Panc1 (cell line): ENCODE measurements around the gene IGF2R. TPM values are rescaled to one million over a fixed set of nuclear protein-coding genes. Genes with fewer than 3 reads are reported as not detected.

Experiments used
- ATAC-seq: fragments of 200-7000 bp; cut with Tn5 transposase; 2 replicates; pipeline ENCODE4 v1.9.1; 2020; ENCODE audit warnings: mild to moderate bottlenecking, moderate library complexity
- BruUV-seq: library from RNA; stranded (reverse); fragments of 400-500 nt; replicated peaks from 2 replicates; lab custom pipeline; 2021; lab: Mats Ljungman, UMichigan
- CTCF ChIA-PET: fragments of 300-600 bp; sonication (Branson Sonifier 250); formaldehyde crosslinking; loops from one replicate; lab custom pipeline; 2022; ENCODE audit warnings: antibody characterized with exemption; lab: Charles Lee
- POLR2A ChIA-PET: fragments of 300-600 bp; sonication (Branson Sonifier 250); formaldehyde crosslinking; loops from one replicate; lab custom pipeline; 2022; ENCODE audit warnings: antibody characterized with exemption; lab: Charles Lee
- DNase-seq: peaks from one replicate; pipeline ENCODE4 v3.0.0-alpha.2; 2010; ENCODE audit warnings: low read depth, low spot score
- H3K27ac ChIP-seq: 2 replicates; pipeline ENCODE4 v1.5.1; 2011; ENCODE audit warnings: mild to moderate bottlenecking, low read length, inconsistent platforms
- H3K27me3 ChIP-seq: fragments of 200-500 bp; sonication (Bioruptor generic); 2 replicates; pipeline ENCODE4 v1.6.0; 2014; ENCODE audit warnings: low read length, inconsistent platforms; ENCODE audit not compliant: control insufficient read depth, insufficient read depth
- H3K36me3 ChIP-seq: fragments of 200-500 bp; sonication (Bioruptor generic); 2 replicates; pipeline ENCODE4 v1.5.1; 2014; ENCODE audit warnings: inconsistent platforms, mild to moderate bottlenecking, low read length, moderate library complexity; ENCODE audit not compliant: control insufficient read depth, insufficient read depth
- H3K4me1 ChIP-seq: 2 replicates; pipeline ENCODE4 v1.5.1; 2011; ENCODE audit warnings: inconsistent platforms, mild to moderate bottlenecking, low read length, moderate library complexity; ENCODE audit not compliant: control insufficient read depth, insufficient read depth
- H3K4me3 ChIP-seq, 2 experiments: 2 replicates each; pipeline ENCODE4 v1.5.1; 2011 to 2012; ENCODE audit warnings: low read depth in 2 of 2, low read length in 2 of 2, mild to moderate bottlenecking in 2 of 2, inconsistent platforms in 1 of 2, moderate library complexity in 1 of 2
- H3K9me3 ChIP-seq: fragments of 200-500 bp; sonication (Bioruptor generic); 2 replicates; pipeline ENCODE4 v1.5.1; 2014; ENCODE audit warnings: low read depth, mild to moderate bottlenecking, inconsistent platforms, low read length, moderate library complexity; ENCODE audit not compliant: control insufficient read depth, insufficient read depth
- CTCF ChIP-seq: fragments of 450-650 bp; IDR thresholded peaks from 2 replicates; pipeline ENCODE4 v1.5.1; 2017; ENCODE audit warnings: mild to moderate bottlenecking
- POLR2AphosphoS5 ChIP-seq: IDR thresholded peaks from 2 replicates; pipeline ENCODE4 v1.6.1; 2012; ENCODE audit warnings: mild to moderate bottlenecking, low read depth, low read length, moderate library complexity
- REST ChIP-seq, 2 experiments: IDR thresholded peaks; 2 replicates each; pipeline ENCODE4 v1.6.1; 2011 to 2012; ENCODE audit warnings: low read depth in 2 of 2, control low read depth in 1 of 2, low read length in 1 of 2, mild to moderate bottlenecking in 1 of 2, moderate library complexity in 1 of 2; ENCODE audit not compliant: insufficient read depth in 1 of 2
- SIN3A ChIP-seq: IDR thresholded peaks from 2 replicates; pipeline ENCODE4 v1.6.1; 2012; ENCODE audit warnings: low read depth, mild to moderate bottlenecking, low read length, moderate library complexity, borderline replicate concordance; ENCODE audit not compliant: insufficient read depth
- TCF7L2 ChIP-seq: IDR thresholded peaks from 2 replicates; pipeline ENCODE4 v1.6.1; 2011; ENCODE audit warnings: mild to moderate bottlenecking, low read depth, low read length, inconsistent platforms
- in situ Hi-C: cut with HindIII; loops from 2 replicates; pipeline ENCODE4 v1.10.0; 2016; ENCODE audit warnings: low sequenced_read_pairs, low pct_unique_long_range_greater_than_20kb
- intact Hi-C: fragments of 100-400 bp; cut with micrococcal nuclease; formaldehyde crosslinking; loops from one replicate; pipeline ENCODE4 v1.10.0; 2022; ENCODE audit not compliant: unreplicated experiment
- total RNA-seq: library from RNA; stranded (reverse); gene quantifications from one replicate; pipeline ENCODE4 v1.2.1, GENCODE V29; 2021; ENCODE audit not compliant: unreplicated experiment

The IGF2R gene
- total RNA-seq, 1 experiment from 2014 or later: 163 TPM

GRCh38 chr6:159926542-159927203 is 42.2 kb upstream of the IGF2R start:
- no peaks in the 10 kb centered on the region for H3K4me1 ChIP-seq
- ChIA-PET POLR2A (no interaction called here), CTCF (interaction anchor here (0.6 kb wide), 1 partner anchor 64 kb away, joined by 3 read pairs; no protein-coding TSS in a partner anchor)
- TF ChIP-seq SIN3A (no peak), CTCF (no peak), TCF7L2 (no peak), REST (IDR thresholded peaks at IDR 0.05; ENCODE audit: insufficient read depth in 1 of 2, low read depth in 2 of 2, low read length in 1 of 2) (no peak)
- no peak overlapping the region for H3K4me3 ChIP-seq
- H3K9me3 ChIP-seq: no peaks in the 10 kb centered on the region
- in situ Hi-C loops: no loop called here
- H3K36me3 ChIP-seq: no peaks in the 10 kb centered on the region
- no TSS peak for BruUV-seq
- intact Hi-C loops: no loop called here
- no peak overlapping the region for H3K27ac ChIP-seq
- ATAC-seq (no peak), DNase-seq (no peak)
- no peaks in the 10 kb centered on the region for H3K27me3 ChIP-seq

- Histone ChIP-seq H3K9me3 (no peaks in the 10 kb centered on the region), H3K27ac (no peak overlapping the region), H3K4me1 (no peaks in the 10 kb centered on the region), H3K4me3 (no peak overlapping the region), H3K36me3 (no peaks in the 10 kb centered on the region), H3K27me3 (no peaks in the 10 kb centered on the region)
- POLR2A ChIA-PET: no interaction called here
- in situ Hi-C loops (no loop called here), intact Hi-C loops (no loop called here)
- TF ChIP-seq CTCF (no peak), REST (IDR thresholded peaks at IDR 0.05; ENCODE audit: insufficient read depth in 1 of 2, low read depth in 2 of 2, low read length in 1 of 2) (no peak), SIN3A (no peak), TCF7L2 (no peak), POLR2AphosphoS5 (no peak)
- ATAC-seq (no peak), DNase-seq (no peak)
- no TSS peak for BruUV-seq
- CTCF ChIA-PET: no interaction called here
Measured at GRCh38 chr6:159929819-159930218, 39.1 kb upstream of the IGF2R start.
